SU-DHL-6 (cell line): ENCODE data around the gene VPS13A.
"Not testable (repeated sequence)": the region's sequence is repeated elsewhere in the genome, so short reads cannot be mapped to it uniquely, and the experiment has no call there.

Experiments used
- H2AFZ ChIP-seq: fragments of 200-600 bp; sonication (generic); 2 replicates; pipeline ENCODE4 v1.6.1; 2014; ENCODE audit warnings: low read depth, mild to moderate bottlenecking, moderate library complexity, mixed read lengths, antibody characterized with exemption, low read length; ENCODE audit not compliant: severe bottlenecking
- H3F3A ChIP-seq: fragments of 200-600 bp; shearing (Covaris generic); 2 replicates; pipeline ENCODE4 v1.6.0; 2016; ENCODE audit warnings: antibody characterized with exemption, mild to moderate bottlenecking; ENCODE audit not compliant: insufficient read depth
- H3K27ac ChIP-seq: fragments of 200-600 bp; sonication (generic); 2 replicates; pipeline ENCODE4 v1.5.1; 2016; ENCODE audit warnings: low read depth, mild to moderate bottlenecking, low read length, moderate library complexity, mixed read lengths
- H3K27me3 ChIP-seq: fragments of 200-600 bp; sonication (generic), shearing (Covaris generic); 2 replicates; pipeline ENCODE4 v1.6.0; 2014; ENCODE audit warnings: mild to moderate bottlenecking, low read length
- H3K36me3 ChIP-seq: fragments of 200-600 bp; sonication (generic); 2 replicates; pipeline ENCODE4 v1.6.1; 2014; ENCODE audit warnings: mild to moderate bottlenecking, low read length, mixed read lengths
- H3K4me2 ChIP-seq: fragments of 300-600, 200-600 bp; shearing (Covaris generic), sonication (generic); 2 replicates; pipeline ENCODE4 v1.6.0; 2014; ENCODE audit warnings: low read length, low read depth, mild to moderate bottlenecking; ENCODE audit not compliant: poor library complexity, severe bottlenecking
- H3K4me3 ChIP-seq: fragments of 200-600 bp; sonication (generic); 2 replicates; pipeline ENCODE4 v1.5.1; 2014; ENCODE audit warnings: antibody characterized with exemption, low read length, mild to moderate bottlenecking, mixed read lengths; ENCODE audit not compliant: insufficient read depth, poor library complexity, severe bottlenecking
- H3K79me2 ChIP-seq: fragments of 200-600 bp; sonication (generic); 2 replicates; pipeline ENCODE4 v1.6.1; 2014; ENCODE audit warnings: mild to moderate bottlenecking, low read length, moderate library complexity; ENCODE audit not compliant: insufficient read depth
- H3K9ac ChIP-seq: fragments of 200-600 bp; sonication (generic); 2 replicates; pipeline ENCODE4 v1.7.0; 2014; ENCODE audit warnings: mild to moderate bottlenecking, low read length
- H3K9me2 ChIP-seq: fragments of 200-600 bp; sonication (generic); replicated peaks from 2 replicates; pipeline ENCODE4 v1.6.1; 2014; ENCODE audit warnings: low read length; ENCODE audit not compliant: insufficient read depth
- H3K9me3 ChIP-seq: fragments of 200-600 bp; sonication (generic); 2 replicates; pipeline ENCODE4 v1.6.1; 2014; ENCODE audit warnings: low read length, mixed read lengths; ENCODE audit not compliant: insufficient read depth
- H4K20me1 ChIP-seq: fragments of 200-600 bp; sonication (generic); 2 replicates; pipeline ENCODE4 v1.6.1; 2014; ENCODE audit warnings: low read depth, mild to moderate bottlenecking, antibody characterized with exemption, low read length, moderate library complexity, mixed read lengths
- CTCF ChIP-seq: fragments of 200-600 bp; sonication (generic); IDR thresholded peaks from one replicate; pipeline ENCODE4 v1.5.1; 2017; ENCODE audit warnings: antibody characterized with exemption, mild to moderate bottlenecking, low read length, moderate library complexity; ENCODE audit not compliant: insufficient read depth, poor library complexity, severe bottlenecking
- EZH2phosphoT487 ChIP-seq: fragments of 200-600 bp; sonication (generic), shearing (Covaris generic); conservative IDR thresholded peaks from 2 replicates; pipeline ENCODE4 v1.6.1; 2018; ENCODE audit warnings: mild to moderate bottlenecking, antibody characterized with exemption, low read length, moderate library complexity, mixed read lengths

Gene VPS13A

GRCh38 chr9:77440057-77440456 lies 262.7 kb downstream of the VPS13A start:
- Histone ChIP-seq H2AFZ (no peak overlapping the region), H3K27ac (no peak overlapping the region), H3K27me3 (no peaks in the 10 kb centered on the region), H3K4me3 (no peak overlapping the region), H3K9me2 (no peaks in the 10 kb centered on the region), H3F3A (no peaks in the 10 kb centered on the region), H4K20me1 (no peaks in the 10 kb centered on the region), H3K4me2 (no peak overlapping the region), H3K36me3 (no peaks in the 10 kb centered on the region), H3K9me3 (no peaks in the 10 kb centered on the region), H3K79me2 (no peaks in the 10 kb centered on the region), H3K9ac (no peak overlapping the region)
- TF ChIP-seq EZH2phosphoT487 (no peak), CTCF (no peak)

GRCh38 chr9:77441124-77441523 lies 263.8 kb downstream of the VPS13A start:
- H3K79me2 ChIP-seq, H3K9ac ChIP-seq, H3K27me3 ChIP-seq, H3K36me3 ChIP-seq, H4K20me1 ChIP-seq, H3K4me2 ChIP-seq, H3K4me3 ChIP-seq, H3K27ac ChIP-seq, H3F3A ChIP-seq, H3K9me2 ChIP-seq, H3K9me3 ChIP-seq, H2AFZ ChIP-seq: not testable (repeated sequence)

GRCh38 chr9:77442436-77442835 lies 265.1 kb downstream of the VPS13A start:
- no peaks in the 10 kb centered on the region for H3K36me3 ChIP-seq
- H3K9me3 ChIP-seq = no peaks in the 10 kb centered on the region
- no peaks in the 10 kb centered on the region for H3K9me2 ChIP-seq
- no peak overlapping the region for H3K27ac ChIP-seq
- H3K4me2 ChIP-seq = no peak overlapping the region
- no peaks in the 10 kb centered on the region for H3F3A ChIP-seq
- H4K20me1 ChIP-seq = no peaks in the 10 kb centered on the region
- H3K4me3 ChIP-seq = no peak overlapping the region
- H3K27me3 ChIP-seq = no peaks in the 10 kb centered on the region
- H2AFZ ChIP-seq = no peak overlapping the region
- H3K79me2 ChIP-seq = no peaks in the 10 kb centered on the region
- TF ChIP-seq CTCF = no peak
- no peak for TF ChIP-seq EZH2phosphoT487
- no peak overlapping the region for H3K9ac ChIP-seq

- no peaks in the 10 kb centered on the region for H3F3A ChIP-seq
- H3K4me3 ChIP-seq = no peak overlapping the region
- no peaks in the 10 kb centered on the region for H3K9me2 ChIP-seq
- TF ChIP-seq EZH2phosphoT487 (no peak), CTCF (no peak)
- H3K27me3 ChIP-seq = no peaks in the 10 kb centered on the region
- H3K27ac ChIP-seq = no peak overlapping the region
- no peak overlapping the region for H3K9ac ChIP-seq
- no peaks in the 10 kb centered on the region for H3K9me3 ChIP-seq
- H2AFZ ChIP-seq = no peak overlapping the region
- H3K36me3 ChIP-seq = no peaks in the 10 kb centered on the region
- H3K4me2 ChIP-seq = no peak overlapping the region
- no peaks in the 10 kb centered on the region for H3K79me2 ChIP-seq
- no peaks in the 10 kb centered on the region for H4K20me1 ChIP-seq
Measured at GRCh38 chr9:77447646-77448045, 270.3 kb downstream of the VPS13A start.
